ENCODE measurements around the gene PLEKHF1.

PLEKHF1 gene

GRCh38 chr19:29678484-29679106 is 13.3 kb downstream of the PLEKHF1 start:
- DNase-seq (ENCODE audit: low read depth in 2 of 2): no peak

GRCh38 chr19:29679598-29680210 is 14.4 kb downstream of the PLEKHF1 start:
- no peak for DNase-seq (ENCODE audit: low read depth in 2 of 2)

- peak; percentile 79 to 82 for DNase-seq (ENCODE audit: low read depth in 2 of 2)
These were observed 15.2 kb downstream of the PLEKHF1 start for GRCh38 chr19:29680447-29680846.

- no peak for DNase-seq (ENCODE audit: low read depth in 2 of 2)
These were observed 15.7 kb downstream of the PLEKHF1 start for GRCh38 chr19:29680937-29681336.

GRCh38 chr19:29681422-29682235 is 16.4 kb downstream of the PLEKHF1 start:
- DNase-seq (ENCODE audit: low read depth in 2 of 2): no peak

GRCh38 chr19:29682236-29682895 is 17.1 kb downstream of the PLEKHF1 start:
- no peak for DNase-seq (ENCODE audit: low read depth in 2 of 2)

- DNase-seq (ENCODE audit: low read depth in 2 of 2): no peak
These were observed 17.7 kb downstream of the PLEKHF1 start for GRCh38 chr19:29683009-29683408.

GRCh38 chr19:29685326-29685725 is 20.1 kb downstream of the PLEKHF1 start:
- DNase-seq (ENCODE audit: low read depth in 2 of 2): no peak

GRCh38 chr19:29686285-29686805 is 21.1 kb downstream of the PLEKHF1 start:
- DNase-seq (ENCODE audit: low read depth in 2 of 2): no peak

- DNase-seq (ENCODE audit: low read depth in 2 of 2): peak; percentile 45 to 67
These were observed 22.1 kb downstream of the PLEKHF1 start for GRCh38 chr19:29687244-29687896.

GRCh38 chr19:29687897-29688728 is 22.9 kb downstream of the PLEKHF1 start:
- no peak for DNase-seq (ENCODE audit: low read depth in 2 of 2)

- no peak for DNase-seq (ENCODE audit: low read depth in 2 of 2)
These were observed 25.6 kb downstream of the PLEKHF1 start for GRCh38 chr19:29690842-29691241.

- no peak for DNase-seq (ENCODE audit: low read depth in 2 of 2)
These were observed 28.9 kb downstream of the PLEKHF1 start for GRCh38 chr19:29694161-29694560.

GRCh38 chr19:29694669-29695627 is 29.7 kb downstream of the PLEKHF1 start:
- peak; percentile 66 to 75 for DNase-seq (ENCODE audit: low read depth in 2 of 2)

- no peak for DNase-seq (ENCODE audit: low read depth in 2 of 2)
These were observed 30.7 kb downstream of the PLEKHF1 start for GRCh38 chr19:29695765-29696564.

- no peak for DNase-seq (ENCODE audit: low read depth in 2 of 2)
These were observed 31.2 kb downstream of the PLEKHF1 start for GRCh38 chr19:29696565-29696846.

GRCh38 chr19:29697523-29698261 is 32.4 kb downstream of the PLEKHF1 start:
- DNase-seq (ENCODE audit: low read depth in 2 of 2): no peak

- no peak for DNase-seq (ENCODE audit: low read depth in 2 of 2)
These were observed 34.6 kb downstream of the PLEKHF1 start for GRCh38 chr19:29699861-29700260.
